Karpas-422 (cell line): ENCODE results near the gene PHOSPHO2. TPM values are rescaled to one million over a fixed set of nuclear protein-coding genes. Genes with fewer than 3 reads are reported as not detected.

Experiments
- DNase-seq: peaks from one replicate; pipeline ENCODE4 v3.0.0-alpha.2; 2015
- H2AFZ ChIP-seq: fragments of 200-600 bp; sonication (generic); 2 replicates; pipeline ENCODE4 v1.6.1; 2014; ENCODE audit warnings: antibody characterized with exemption, low read length, mixed read lengths
- H3K27ac ChIP-seq: fragments of 200-600 bp; sonication (generic); 2 replicates; pipeline ENCODE4 v1.5.1; 2014; ENCODE audit warnings: mild to moderate bottlenecking, low read length, moderate library complexity
- H3K27me3 ChIP-seq: fragments of 200-600 bp; sonication (generic); 2 replicates; pipeline ENCODE4 v1.6.1; 2014; ENCODE audit warnings: low read length, mixed read lengths
- H3K36me3 ChIP-seq: fragments of 200-600 bp; sonication (generic); 2 replicates; pipeline ENCODE4 v1.6.1; 2014; ENCODE audit warnings: low read length, mixed read lengths; ENCODE audit not compliant: insufficient read depth
- H3K4me1 ChIP-seq: fragments of 200-600 bp; sonication (generic); 2 replicates; pipeline ENCODE4 v1.6.1; 2014; ENCODE audit warnings: mild to moderate bottlenecking, low read length, mixed read lengths
- H3K4me2 ChIP-seq: fragments of 200-600 bp; sonication (generic); 2 replicates; pipeline ENCODE4 v1.6.1; 2014; ENCODE audit warnings: low read length, low read depth, mild to moderate bottlenecking; ENCODE audit not compliant: poor library complexity, severe bottlenecking
- H3K4me3 ChIP-seq: fragments of 200-600 bp; sonication (generic); 2 replicates; pipeline ENCODE4 v1.5.1; 2014; ENCODE audit warnings: mild to moderate bottlenecking, antibody characterized with exemption, low read length, mixed read lengths
- H3K79me2 ChIP-seq: fragments of 200-600 bp; sonication (generic); 2 replicates; pipeline ENCODE4 v1.6.1; 2014; ENCODE audit warnings: mild to moderate bottlenecking, low read length, mixed read lengths
- H3K9ac ChIP-seq: fragments of 200-600 bp; sonication (generic); 2 replicates; pipeline ENCODE4 v1.6.0; 2014; ENCODE audit warnings: low read length
- H3K9me2 ChIP-seq: fragments of 200-600 bp; sonication (generic), shearing (Covaris generic); replicated peaks from 2 replicates; pipeline ENCODE4 v1.6.0; 2014; ENCODE audit warnings: mild to moderate bottlenecking, low read length, moderate library complexity; ENCODE audit not compliant: insufficient read depth
- H3K9me3 ChIP-seq: fragments of 300-700, 200-600 bp; sonication (generic); 2 replicates; pipeline ENCODE4 v1.6.1; 2014; ENCODE audit warnings: low read length, mixed read lengths
- H4K20me1 ChIP-seq: fragments of 200-600 bp; sonication (generic); 2 replicates; pipeline ENCODE4 v1.6.1; 2014; ENCODE audit warnings: mild to moderate bottlenecking, antibody characterized with exemption, low read length, low read depth; ENCODE audit not compliant: insufficient read depth
- total RNA-seq: library from RNA; depleted of rRNA; stranded (reverse); fragments of >200 nt; shearing (Covaris generic); gene quantifications from 2 replicates; pipeline ENCODE4 v1.2.3, GENCODE V29; 2014; ENCODE audit warnings: low replicate concordance

Gene PHOSPHO2
- total RNA-seq, 1 experiment from 2014 or later = 13.0 TPM

DNA sequence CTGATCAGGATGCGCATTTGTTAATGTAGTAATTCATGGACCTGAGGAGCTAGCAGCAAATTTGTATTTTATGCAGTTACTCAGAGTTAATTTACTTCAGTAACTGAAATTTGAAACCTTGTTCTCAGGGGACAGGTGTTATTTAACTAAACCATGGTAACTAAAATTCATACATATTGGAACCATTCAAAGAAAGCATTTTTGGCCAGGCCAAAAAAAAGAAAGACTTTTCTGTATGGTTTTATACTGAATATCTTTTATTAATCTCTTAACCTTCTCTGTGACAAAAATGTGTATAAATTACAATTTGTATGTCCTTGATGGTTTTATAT, 35.0 kb downstream of the PHOSPHO2 start:
- Histone ChIP-seq H3K4me3 (no peak overlapping the region), H3K4me2 (no peak overlapping the region), H2AFZ (no peak overlapping the region), H3K79me2 (peaks cover under 1% of the 10 kb centered on the region), H3K9me2 (no peaks in the 10 kb centered on the region), H4K20me1 (no peaks in the 10 kb centered on the region), H3K9me3 (no peaks in the 10 kb centered on the region), H3K27me3 (no peaks in the 10 kb centered on the region), H3K36me3 (no peaks in the 10 kb centered on the region), H3K4me1 (peaks cover 18% of the 10 kb centered on the region), H3K9ac (no peak overlapping the region), H3K27ac (no peak overlapping the region)
- DNase-seq = peak; percentile 50

DNA sequence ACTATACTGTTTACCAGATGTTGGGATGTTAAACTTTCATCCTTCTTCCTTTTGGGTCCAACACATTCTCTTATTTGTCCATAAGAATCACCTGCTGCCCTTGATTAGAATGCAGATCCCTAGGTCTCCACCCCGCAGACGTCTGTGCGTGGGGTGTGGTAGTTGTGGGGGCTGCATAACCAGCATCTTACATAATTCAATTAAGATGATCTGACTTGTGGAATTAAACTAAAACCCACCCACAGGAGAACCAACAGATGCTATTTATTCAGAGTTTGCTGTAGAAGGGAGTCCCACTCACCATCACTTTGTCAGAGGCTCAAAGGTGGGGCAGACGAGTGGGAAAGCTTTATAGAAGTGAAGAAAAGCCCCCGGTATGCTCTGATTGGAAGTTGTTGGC, 37.8 kb downstream of the PHOSPHO2 start:
- Histone ChIP-seq H3K9me3 (no peaks in the 10 kb centered on the region), H2AFZ (no peak overlapping the region), H3K79me2 (peaks cover 29% of the 10 kb centered on the region), H3K4me2 (no peak overlapping the region), H4K20me1 (no peaks in the 10 kb centered on the region), H3K4me1 (peaks cover 42% of the 10 kb centered on the region), H3K9ac (no peak overlapping the region), H3K9me2 (no peaks in the 10 kb centered on the region), H3K4me3 (no peak overlapping the region), H3K36me3 (no peaks in the 10 kb centered on the region), H3K27ac (no peak overlapping the region), H3K27me3 (no peaks in the 10 kb centered on the region)
- DNase-seq = no peak

DNA sequence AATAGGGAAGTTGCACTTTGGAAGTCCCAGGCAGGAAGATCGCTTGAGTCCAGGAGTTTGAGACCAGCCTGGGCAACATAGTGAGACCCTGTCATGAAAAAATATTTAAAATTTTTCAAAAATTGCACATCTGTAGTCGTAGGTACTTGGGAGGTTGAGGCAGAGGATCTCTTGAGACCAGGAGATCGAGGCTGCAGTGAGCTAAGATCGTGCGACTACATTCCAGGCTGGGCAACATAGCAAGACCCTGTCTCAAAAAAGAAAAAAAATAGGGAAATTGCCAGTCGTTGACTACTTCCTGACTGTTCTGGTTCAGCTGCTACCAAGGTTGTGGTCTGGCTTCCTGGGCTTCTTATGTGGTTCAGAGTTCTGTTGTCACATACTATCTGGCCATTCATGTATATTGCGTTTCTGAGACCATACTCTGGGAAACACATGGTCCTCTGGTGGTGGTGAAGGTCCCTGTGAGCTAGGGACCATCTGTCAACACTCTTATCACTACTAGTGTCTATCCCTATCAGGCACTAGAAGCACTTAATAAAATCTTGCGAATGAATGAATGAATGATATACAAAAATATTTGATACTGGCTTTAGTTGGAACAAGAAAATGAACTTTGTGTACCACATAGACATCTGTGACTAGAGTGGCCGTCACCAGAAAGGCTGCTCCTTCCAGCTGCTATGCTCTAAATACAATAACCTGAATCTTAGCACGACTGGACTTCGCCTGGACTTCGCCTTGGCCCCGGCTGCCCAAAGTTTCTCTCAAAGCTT, 38.5 kb downstream of the PHOSPHO2 start:
- no peaks in the 10 kb centered on the region for H3K36me3 ChIP-seq
- DNase-seq = peak; percentile 52
- no peaks in the 10 kb centered on the region for H3K27me3 ChIP-seq

DNA sequence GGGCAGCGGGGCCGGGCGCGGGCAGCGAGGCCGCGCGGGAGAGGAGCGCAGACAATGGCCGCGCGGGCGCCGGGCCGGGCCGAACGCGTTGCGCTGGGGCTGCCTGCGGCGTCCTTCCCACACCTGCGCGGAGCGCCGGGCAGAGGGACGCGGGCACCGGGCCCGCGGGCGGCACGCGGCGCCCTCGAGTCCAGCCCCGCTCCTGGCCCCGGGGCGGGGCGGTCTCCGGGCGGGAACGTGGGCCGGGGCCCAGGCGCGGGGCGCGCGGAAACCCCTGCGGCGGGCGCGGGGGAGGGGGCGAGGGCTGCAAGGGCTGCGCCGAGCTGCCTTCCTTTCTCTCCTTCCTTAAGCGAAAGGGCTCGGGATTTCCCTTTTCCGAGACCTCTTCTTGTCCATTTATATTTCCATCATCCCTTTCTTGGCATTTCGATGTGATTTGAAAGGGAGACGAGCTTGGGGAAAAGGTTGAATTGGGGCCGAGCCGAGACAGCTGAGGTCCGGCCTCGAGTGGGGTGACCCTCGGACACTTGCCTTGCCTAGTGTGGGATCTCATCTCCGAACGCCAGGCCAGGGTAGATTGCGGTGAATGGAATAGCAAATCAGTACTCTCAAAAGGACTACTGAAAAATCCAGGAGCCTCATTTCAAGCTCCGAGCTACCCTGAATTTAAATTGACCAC, 40.0 kb downstream of the PHOSPHO2 start:
- peaks cover 46% of the 10 kb centered on the region for H3K79me2 ChIP-seq
- peak overlapping the region; percentile 89 for H2AFZ ChIP-seq
- H3K4me1 ChIP-seq = peaks cover 40% of the 10 kb centered on the region
- H3K9me3 ChIP-seq = no peaks in the 10 kb centered on the region
- H3K4me2 ChIP-seq = peak overlapping the region; percentile 83
- H3K9ac ChIP-seq = peak overlapping the region; percentile 83
- no peaks in the 10 kb centered on the region for H3K27me3 ChIP-seq
- peak overlapping the region; percentile 36 for H3K27ac ChIP-seq
- no peaks in the 10 kb centered on the region for H3K9me2 ChIP-seq
- H3K36me3 ChIP-seq = peaks cover 1% of the 10 kb centered on the region; the same call in 1 of the 2 replicates
- peak; percentile 70 for DNase-seq
- no peaks in the 10 kb centered on the region for H4K20me1 ChIP-seq
- peak overlapping the region; percentile 97 for H3K4me3 ChIP-seq

More for the DNA sequence above, 38.5 kb downstream of the PHOSPHO2 start:
- peak overlapping the region; percentile 91 for H2AFZ ChIP-seq
- H3K4me1 ChIP-seq = peaks cover 44% of the 10 kb centered on the region
- H3K4me2 ChIP-seq = peak overlapping the region; percentile 71
- H3K4me3 ChIP-seq = peak overlapping the region; percentile 77
- peaks cover 34% of the 10 kb centered on the region for H3K79me2 ChIP-seq
- no peaks in the 10 kb centered on the region for H3K9me2 ChIP-seq
- no peaks in the 10 kb centered on the region for H4K20me1 ChIP-seq
- H3K9ac ChIP-seq = peak overlapping the region; percentile 83
- H3K27ac ChIP-seq = no peak overlapping the region
- no peaks in the 10 kb centered on the region for H3K9me3 ChIP-seq

DNA sequence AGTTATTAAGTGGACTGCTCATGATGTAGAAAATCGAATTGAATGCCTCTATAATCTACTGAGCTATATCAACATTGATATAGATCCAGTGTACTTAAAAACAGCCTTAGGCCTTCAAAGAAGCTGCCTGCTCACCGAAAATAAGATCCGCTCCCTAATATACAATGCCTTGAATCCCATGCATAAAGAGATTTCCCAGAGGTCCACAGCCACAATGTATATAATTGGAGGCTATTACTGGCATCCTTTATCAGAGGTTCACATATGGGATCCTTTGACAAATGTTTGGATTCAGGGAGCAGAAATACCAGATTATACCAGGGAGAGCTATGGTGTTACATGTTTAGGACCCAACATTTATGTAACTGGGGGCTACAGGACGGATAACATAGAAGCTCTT, 41.4 kb downstream of the PHOSPHO2 start:
- Histone ChIP-seq H4K20me1 (no peaks in the 10 kb centered on the region), H3K9ac (peak overlapping the region; percentile 83; the same call in 1 of the 2 replicates), H3K4me2 (peak overlapping the region; percentile 83), H3K27ac (no peak overlapping the region), H3K36me3 (peaks cover 9% of the 10 kb centered on the region; the same call in 1 of the 2 replicates), H3K9me2 (no peaks in the 10 kb centered on the region), H3K9me3 (no peaks in the 10 kb centered on the region), H3K4me3 (peak overlapping the region; percentile 97), H3K4me1 (peaks cover 39% of the 10 kb centered on the region), H3K27me3 (no peaks in the 10 kb centered on the region), H2AFZ (no peak overlapping the region), H3K79me2 (peaks cover 55% of the 10 kb centered on the region)
- DNase-seq = no peak

DNA sequence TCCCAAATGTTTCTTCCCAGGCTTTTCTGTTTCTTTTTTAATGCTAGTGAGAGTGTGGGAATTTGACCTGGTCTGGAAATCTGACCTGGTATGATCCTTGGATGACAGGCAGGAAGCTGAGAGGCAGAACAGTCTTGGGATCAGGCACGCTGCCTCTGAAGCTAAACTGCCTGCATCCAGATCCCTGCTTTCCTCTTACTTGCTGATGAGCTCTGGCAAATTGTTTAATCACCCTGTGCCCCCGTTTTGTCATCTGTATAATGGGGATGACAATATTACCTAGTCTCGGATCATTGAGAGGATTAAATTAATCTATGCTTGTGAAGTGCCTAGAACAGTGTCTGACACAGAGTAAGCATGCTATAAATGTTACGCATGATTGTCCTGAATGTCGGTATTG, 42.6 kb downstream of the PHOSPHO2 start:
- H3K4me3 ChIP-seq = no peak overlapping the region
- no peak overlapping the region for H2AFZ ChIP-seq
- H3K4me1 ChIP-seq = peaks cover 35% of the 10 kb centered on the region
- H3K9me2 ChIP-seq = no peaks in the 10 kb centered on the region
- peaks cover 66% of the 10 kb centered on the region for H3K79me2 ChIP-seq
- H4K20me1 ChIP-seq = no peaks in the 10 kb centered on the region
- peak overlapping the region; percentile 83 for H3K4me2 ChIP-seq
- H3K27me3 ChIP-seq = no peaks in the 10 kb centered on the region
- peaks cover 9% of the 10 kb centered on the region; the same call in 1 of the 2 replicates for H3K36me3 ChIP-seq
- H3K9me3 ChIP-seq = no peaks in the 10 kb centered on the region
- no peak overlapping the region for H3K9ac ChIP-seq
- DNase-seq = no peak
- H3K27ac ChIP-seq = no peak overlapping the region

DNA sequence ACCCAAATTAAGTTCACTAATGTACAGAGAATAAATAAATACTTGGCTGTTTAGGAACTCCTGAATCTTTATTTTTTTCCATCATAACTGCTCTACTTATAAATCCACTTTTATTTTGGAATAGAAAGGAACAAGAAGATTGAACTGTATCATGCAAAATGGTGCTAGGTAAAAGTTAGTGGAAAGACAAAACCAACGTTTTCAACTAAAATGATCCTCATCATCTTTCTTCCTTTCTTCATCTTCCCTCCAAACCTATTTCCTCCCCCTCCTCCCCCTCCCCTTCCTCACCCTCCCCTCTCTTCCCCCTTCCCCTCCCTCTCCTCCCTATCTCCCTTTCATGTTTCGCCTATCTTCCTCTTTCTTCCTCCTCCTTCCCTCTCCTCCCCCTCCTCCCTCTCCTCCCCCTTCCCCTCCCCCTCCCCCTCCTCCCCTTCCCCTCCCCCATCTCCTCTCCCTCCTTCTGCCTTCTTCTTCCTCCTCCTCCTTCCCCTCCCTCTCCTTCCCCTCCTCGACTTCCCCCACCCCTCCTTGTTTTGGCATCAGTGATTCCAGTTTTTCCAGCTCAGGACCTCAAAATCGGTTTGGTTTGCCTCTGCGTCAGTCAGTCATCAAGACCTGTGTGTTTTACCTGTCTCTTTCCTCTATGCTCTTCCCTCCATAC, 44.4 kb downstream of the PHOSPHO2 start:
- peaks cover 80% of the 10 kb centered on the region for H3K79me2 ChIP-seq
- peak; percentile 40 for DNase-seq

DNA sequence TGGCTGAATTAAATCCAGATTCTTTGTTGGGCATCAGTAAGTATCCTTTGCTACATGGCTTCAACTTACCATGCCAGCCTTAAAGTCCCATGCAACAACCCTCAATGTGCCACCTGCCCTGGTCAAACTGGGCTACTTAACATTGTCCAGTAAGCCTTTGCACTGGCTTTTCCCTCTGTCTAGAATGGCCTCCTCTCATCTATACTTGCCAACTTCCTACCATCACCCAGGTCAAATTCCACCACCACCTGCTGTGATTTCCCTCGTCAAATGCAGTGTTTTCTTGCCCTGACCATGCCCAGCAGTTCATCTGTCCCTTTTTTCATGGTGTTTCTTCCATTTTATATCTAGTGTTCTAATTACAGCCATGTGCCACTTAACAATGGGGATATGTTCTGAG, 45.1 kb downstream of the PHOSPHO2 start:
- no peak overlapping the region for H3K27ac ChIP-seq
- no peaks in the 10 kb centered on the region for H3K27me3 ChIP-seq
- H3K79me2 ChIP-seq = peaks cover 83% of the 10 kb centered on the region
- no peaks in the 10 kb centered on the region for H4K20me1 ChIP-seq
- no peak overlapping the region for H3K4me2 ChIP-seq
- H3K36me3 ChIP-seq = peaks cover 28% of the 10 kb centered on the region
- no peak overlapping the region for H3K4me3 ChIP-seq
- H2AFZ ChIP-seq = no peak overlapping the region
- no peak for DNase-seq
- no peaks in the 10 kb centered on the region for H3K9me2 ChIP-seq
- H3K4me1 ChIP-seq = peaks cover 27% of the 10 kb centered on the region
- no peaks in the 10 kb centered on the region for H3K9me3 ChIP-seq
- H3K9ac ChIP-seq = no peak overlapping the region

More for the DNA sequence above, 44.4 kb downstream of the PHOSPHO2 start:
- H3K27ac ChIP-seq = no peak overlapping the region
- no peak overlapping the region for H3K4me2 ChIP-seq
- no peak overlapping the region for H3K9ac ChIP-seq
- no peak overlapping the region for H2AFZ ChIP-seq
- no peaks in the 10 kb centered on the region for H3K9me2 ChIP-seq
- H4K20me1 ChIP-seq = no peaks in the 10 kb centered on the region
- H3K4me1 ChIP-seq = peaks cover 27% of the 10 kb centered on the region
- H3K36me3 ChIP-seq = peaks cover 23% of the 10 kb centered on the region
- H3K4me3 ChIP-seq = no peak overlapping the region
- H3K27me3 ChIP-seq = no peaks in the 10 kb centered on the region
- H3K9me3 ChIP-seq = no peaks in the 10 kb centered on the region
